Activated gamma-delta T cell (primary cell): Measurements from ENCODE around the gene MSMP.

ENCODE experiments used
- DNase-seq: peaks from one replicate; lab custom pipeline; 2025; lab: John Stamatoyannopoulos, UW

MSMP gene

DNA sequence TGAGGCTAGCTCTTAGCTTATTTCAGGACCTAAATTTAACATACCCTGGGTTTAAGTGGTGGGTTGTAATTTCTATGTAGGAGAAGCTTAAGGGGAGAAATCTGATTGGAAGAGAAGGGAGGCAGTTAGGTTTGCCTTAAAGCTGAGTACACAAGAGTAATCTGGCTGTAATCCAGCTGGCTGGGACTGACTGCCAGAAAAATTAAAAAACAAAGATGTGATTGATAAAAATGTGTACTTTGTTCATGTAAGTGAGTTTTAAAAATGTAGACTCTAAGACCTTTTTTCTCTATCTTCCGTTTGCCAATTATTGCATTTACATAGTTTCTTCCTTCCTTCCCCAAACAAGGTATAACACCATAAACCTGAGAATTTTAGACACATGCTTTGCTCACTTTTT is 17.5 kb upstream of the MSMP start:
- DNase-seq, result no peak

DNA sequence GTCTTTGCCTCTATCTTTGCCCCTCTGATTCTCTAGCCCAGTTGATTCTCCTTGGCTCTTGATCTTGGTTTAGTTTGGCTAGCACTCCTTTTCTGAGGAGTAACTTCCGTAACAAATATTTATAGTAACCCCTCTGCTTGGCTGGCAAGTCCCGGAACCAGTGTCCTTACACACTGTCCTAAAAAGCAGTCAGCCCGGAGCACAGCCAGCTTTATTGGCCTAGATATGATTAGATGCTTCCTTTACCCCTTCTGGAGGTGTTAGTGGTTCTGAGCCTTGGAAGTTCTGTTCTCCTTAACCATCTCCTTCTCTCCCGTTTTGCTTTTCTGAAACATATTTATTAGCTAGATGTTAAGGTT is 17.0 kb upstream of the MSMP start:
- no peak for DNase-seq

DNA sequence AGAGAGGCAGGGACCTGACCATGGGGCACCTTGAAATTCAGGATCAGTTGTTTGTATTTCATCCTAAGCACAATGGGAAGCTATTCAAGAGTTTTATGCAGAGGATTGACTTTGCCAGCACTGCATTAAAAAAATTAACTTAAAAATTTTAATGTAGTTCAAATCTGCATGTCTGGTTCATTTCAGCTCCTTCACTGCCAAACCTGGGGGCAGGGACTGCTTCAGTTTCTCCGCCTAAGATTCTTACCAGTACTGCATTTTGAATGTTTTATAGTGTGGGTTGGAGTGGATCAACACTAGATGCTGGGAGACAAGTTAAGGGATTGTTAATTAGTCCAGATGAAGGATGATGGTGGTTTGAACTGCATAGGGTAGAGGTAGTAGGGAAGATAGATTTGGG is 15.7 kb upstream of the MSMP start:
- DNase-seq, result no peak

DNA sequence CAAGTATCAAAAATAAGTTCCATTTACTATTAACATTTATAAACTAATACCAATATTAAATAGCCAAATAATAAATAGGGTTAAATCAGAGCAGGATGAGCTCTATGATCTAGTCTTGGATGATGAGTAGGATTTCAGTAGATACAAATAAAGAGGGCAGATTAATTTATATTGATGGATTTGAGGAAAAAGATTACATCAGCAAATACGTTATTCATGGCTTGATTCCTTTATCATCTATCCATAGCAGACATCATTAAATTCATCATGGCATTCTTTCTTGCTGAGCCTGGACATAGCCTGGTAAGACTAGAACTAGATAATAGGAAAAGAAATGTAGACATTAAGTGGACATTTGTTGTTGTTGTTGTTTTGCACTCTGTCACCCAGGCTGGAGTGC is 13.4 kb upstream of the MSMP start:
- DNase-seq, result no peak

DNA sequence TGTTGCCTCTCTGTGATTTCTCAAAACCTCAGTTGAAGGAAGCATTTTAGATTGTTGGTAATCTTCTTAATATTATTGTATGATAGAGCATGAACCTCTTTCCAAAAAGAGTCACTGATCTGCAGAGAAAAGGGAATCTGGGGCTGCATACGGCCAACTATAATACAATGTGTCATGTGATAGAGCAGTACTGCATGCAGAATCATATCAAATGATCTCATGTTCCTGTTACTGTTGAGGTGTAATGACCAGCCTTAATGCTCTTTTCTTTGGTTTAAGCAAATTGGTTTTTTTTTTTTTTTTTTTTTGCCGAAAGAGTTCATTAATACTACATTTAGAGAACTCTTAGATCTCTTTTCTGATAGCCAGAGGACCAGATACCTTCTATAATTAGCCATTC is 12.9 kb upstream of the MSMP start:
- no peak for DNase-seq

DNA sequence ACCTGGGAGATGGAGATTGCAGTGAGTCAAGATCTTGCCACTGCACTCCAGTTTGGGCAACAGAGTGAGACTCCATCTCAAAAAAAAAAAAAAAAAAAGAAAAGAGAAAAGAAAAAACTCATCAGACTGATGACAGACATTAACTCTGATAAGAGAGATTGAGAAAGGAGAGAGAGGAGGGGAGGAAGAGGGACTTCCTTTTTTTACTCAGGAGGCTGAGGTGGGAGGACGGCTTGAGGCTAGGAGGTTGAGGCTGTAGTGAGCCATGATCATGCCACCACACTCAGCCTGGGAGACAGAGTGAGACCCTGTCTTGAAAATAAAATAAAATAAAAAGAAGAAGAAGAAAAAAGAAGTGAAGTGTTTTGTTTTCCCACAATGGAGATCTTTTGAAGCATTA is 9.7 kb upstream of the MSMP start:
- no peak for DNase-seq

DNA sequence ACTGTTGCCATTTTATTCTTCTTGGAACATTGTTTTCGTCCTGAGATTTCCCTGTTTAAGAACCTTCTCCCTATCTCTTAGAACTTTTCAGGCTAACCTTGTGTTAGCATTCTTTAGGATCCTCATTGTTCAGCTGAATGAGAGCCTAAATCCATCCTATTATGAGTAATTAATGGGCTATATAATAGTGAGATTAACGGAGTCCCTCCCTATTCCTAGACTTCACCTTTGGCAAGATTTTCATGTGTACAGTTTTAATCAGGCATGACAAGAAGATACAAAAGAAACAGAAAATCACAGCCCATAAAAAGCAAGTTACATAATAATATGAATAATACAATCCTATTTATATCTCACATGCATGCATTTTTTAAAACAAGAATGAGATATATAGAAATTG is 9.1 kb upstream of the MSMP start:
- DNase-seq, result no peak

DNA sequence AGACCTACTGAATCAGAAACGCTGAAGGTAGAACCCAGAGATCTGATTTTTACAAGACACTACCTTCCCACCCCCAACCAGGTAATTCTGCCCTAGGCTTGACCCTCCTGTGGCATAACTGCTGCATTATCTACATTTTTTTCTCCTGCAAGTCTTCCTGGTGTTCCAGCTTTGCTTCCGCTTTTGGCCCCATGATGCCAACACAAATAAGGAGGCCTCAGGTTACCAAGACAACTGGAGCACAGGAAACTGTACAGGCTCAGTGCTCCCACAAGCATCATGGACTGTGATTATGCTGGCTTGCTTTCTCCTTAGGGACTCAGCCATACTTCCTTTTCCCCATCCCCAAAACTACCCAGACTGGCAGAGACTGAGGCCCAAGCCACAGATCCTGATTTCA is 6.6 kb upstream of the MSMP start:
- no peak for DNase-seq

DNA sequence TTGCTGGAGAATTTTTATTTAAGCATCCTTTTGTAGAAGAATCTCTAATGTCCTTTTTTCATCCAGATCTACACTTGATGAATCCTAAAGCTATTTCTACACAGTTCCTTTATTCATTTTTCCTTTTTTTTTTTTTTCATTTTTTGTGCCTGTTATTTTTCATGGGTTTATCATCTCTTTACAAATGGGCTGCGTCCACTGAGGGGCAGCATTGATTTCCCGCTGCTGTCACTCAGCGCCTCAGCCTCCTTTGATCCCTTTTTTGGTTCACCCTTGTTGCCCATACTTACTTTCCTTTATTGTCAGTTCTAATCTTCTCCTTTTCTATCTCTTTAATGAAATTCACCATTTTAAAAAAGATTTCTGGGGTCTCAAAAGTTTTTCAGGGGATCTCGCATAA is 5.7 kb upstream of the MSMP start:
- DNase-seq, result no peak

DNA sequence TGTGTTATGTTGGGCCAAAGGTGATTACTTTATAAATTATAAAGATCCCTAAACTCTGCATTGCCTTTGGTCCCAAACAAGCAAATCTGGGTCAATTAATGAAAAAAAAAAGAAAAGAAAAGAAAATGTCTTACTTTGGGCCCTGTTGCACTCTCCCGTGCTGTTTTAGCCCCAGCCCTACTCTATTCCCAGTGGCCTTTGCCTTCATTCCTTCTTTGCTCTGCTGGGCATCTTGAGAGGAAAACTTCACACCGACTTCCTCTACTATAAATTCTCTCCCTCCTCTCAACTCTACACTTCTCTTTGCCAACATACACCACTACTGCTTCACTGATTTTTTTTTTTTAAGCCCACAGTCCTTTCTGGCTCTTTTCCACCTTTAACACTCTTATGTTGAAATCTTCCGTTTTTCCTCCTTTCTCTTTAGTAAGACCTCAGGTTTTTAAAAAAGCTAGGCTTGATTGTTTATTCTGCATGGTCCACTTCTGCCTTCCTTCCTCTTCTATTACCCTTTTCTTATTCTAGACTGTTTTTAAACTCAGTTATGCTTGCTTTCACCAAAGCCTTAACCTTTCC is 4.5 kb upstream of the MSMP start:
- no peak for DNase-seq

DNA sequence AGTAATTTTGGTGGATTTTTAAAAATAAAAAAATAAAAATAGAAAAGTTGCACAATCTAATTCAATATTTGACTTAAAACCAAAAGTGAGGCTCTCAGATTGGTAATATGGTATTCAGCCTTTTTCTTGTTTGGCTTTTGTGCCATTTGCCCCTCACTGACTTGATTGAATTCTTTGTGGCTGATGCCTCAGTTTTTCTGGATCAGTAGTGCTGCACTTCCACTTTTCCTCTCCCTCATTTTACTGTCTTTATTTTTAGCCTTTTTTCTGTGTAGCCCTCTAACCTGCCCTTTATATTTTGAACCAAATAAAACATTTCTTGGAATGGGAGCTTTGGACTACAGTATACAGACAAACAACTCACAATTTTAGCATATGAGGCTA is 3.8 kb upstream of the MSMP start:
- DNase-seq, result no peak

DNA sequence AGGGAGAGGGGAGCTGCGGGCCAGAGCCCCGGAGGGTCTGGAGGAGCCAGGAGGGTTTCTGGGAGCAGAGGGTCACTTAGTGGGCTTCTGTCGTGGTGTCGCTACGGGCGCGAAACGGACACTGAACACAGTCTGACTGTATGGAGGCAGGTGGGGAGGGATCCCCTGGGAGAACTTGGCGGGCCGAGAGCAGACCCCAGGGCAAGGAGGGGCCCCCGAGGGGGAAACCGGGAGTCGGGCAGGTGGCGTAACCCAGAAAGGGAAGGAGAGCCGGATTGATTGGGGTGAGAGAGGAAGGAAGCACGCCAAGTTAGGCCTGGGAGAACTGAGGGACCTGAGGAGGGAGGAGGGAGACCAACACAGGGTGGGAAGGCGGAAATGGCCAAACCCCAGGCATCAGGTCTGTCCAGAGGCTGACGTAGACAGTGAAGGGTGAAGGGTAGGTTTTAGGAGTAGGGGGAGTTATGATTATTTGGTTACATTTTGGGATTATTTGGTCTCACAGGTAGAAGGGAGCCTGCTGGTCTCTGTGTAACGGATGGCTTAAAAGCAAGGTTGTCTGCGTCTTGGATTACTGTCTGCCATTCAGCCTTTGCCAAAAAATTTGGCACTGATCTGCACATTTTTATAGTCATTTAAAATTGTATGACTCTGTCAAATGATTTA is 3.3 kb upstream of the MSMP start:
- no peak for DNase-seq

DNA sequence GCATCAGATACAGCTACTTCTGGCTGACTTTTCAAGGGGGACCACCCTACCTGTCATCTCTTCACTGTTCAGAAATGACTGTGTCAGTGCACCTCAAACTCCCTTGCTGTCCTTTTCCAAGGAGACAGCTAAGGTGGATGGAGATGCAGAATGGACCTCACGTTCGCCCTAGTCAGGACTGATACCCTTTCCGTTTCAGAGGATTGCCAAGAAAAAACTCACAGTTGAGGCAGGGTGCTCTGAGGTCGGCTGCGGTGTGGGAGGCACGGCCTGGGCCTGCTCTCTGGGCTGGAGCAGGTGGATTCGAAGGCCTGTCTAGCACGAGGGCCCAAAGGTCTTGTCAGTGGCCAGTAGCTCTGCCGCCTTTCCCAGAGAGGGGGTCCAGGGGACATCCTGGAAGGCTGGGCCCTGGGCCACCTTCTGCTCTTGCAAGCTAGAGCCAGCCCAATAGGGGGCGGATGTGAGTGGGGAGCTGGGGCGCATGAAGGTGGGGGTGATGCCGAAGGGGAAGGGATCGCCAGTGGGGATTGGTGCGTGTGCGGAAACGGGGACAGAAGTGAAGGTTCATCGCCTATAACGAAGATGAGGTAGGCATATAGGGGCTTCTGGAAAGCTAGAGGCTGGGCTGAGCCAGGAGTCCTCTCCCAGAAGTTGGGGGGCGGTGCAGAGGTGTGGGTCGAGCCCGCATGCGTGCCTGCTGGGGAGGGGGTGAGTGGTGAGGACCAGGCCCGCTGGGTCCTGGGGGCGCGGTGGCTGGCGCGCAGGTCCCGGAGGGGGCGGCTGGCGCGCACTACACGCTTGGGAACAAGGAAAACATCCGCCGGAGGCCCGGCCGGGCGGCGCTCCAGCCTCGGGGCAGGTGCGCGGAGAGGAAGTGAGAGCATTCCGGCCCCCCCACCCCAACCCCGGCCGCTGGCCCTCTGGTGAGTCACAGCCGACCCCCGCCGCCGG is 2.5 kb upstream of the MSMP start:
- peak; percentile 31 for DNase-seq

DNA sequence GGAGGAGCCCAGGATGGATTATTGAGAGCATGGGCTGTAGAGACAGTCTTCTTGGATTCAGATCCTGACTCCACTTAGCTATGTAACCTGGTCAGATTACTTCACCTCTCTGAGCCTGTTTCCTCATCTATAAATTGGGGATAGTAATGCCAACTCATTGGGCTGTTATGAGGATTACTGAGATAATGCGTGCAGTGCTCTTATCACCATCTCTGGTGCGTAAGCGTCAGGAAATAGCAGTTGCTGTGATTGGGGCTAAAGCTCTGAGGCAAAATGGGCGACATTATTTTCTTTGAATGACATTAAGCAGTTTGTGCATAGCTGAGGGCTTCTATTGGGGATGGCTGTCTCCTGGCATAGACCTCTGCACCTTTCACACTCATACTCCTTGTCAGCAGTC is 995 bp upstream of the MSMP start:
- DNase-seq, result no peak

DNA sequence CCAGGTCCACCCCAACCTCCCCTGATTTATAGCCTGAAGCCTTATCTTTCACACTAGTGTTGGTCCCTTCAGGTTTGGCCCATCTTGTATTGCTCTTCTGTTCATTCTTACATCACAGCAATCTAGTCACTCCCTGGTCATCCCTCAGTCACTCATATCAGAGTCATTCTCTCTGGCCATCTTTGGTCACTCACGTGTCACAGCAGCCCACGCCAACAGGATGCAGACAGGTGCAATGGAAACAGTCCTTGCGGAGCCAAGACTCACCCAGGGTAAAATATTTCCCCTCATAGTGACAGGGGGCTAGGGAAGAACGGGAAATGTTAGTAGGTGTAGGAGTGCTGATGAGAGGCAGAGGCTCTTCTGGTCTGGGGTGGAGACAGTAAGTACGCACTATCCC is 610 bp downstream of the MSMP start:
- no peak for DNase-seq

DNA sequence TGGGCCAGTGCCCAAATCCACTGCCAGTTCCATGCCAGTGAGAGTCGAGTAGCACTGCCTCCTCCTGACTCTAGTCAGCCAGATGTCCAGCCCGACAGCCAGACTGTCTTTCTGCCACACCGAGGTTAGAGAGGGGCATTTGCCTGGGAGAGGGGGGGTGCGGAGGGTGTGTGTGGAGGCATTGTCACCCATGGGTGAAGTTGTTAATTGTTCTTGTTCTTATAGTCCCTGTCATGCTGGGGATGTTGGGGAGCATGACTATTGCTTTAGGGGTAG is 3.9 kb downstream of the MSMP start:
- no peak for DNase-seq

DNA sequence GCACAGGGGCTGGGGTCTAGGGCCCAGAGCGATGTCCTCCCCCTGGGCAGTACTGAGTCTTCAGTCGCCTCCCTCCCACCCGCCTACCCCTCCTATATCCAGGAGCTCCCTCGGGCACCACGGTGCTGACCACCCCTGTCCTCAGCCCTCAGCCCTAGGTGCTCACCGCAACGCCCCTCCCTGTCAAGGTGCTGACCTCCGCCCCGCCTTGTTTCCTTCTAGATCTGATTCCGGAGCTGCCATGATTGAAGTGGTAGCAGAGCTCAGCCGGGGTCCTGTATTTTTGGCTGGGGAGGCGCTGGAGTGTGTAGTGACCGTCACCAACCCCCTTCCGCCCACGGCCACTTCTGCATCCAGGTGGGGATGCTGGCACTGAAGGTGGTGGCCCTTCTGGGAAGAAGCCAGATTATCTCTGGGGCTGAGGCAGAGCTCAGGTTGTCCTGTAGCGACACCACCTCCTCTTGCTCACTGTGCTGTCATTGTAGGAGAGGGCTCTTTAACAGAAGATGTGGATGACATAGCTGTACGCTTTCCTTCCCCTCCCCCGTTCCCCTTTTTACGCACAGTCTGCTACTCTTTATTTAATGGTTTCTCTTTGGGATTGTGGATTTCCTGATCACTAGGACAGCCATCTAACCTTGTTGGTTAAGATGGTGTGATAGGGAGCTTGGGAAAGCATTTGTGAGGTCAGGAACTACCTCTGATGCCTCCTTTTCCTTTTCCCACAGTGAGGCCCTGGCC is 4.4 kb downstream of the MSMP start:
- DNase-seq, result no peak

DNA sequence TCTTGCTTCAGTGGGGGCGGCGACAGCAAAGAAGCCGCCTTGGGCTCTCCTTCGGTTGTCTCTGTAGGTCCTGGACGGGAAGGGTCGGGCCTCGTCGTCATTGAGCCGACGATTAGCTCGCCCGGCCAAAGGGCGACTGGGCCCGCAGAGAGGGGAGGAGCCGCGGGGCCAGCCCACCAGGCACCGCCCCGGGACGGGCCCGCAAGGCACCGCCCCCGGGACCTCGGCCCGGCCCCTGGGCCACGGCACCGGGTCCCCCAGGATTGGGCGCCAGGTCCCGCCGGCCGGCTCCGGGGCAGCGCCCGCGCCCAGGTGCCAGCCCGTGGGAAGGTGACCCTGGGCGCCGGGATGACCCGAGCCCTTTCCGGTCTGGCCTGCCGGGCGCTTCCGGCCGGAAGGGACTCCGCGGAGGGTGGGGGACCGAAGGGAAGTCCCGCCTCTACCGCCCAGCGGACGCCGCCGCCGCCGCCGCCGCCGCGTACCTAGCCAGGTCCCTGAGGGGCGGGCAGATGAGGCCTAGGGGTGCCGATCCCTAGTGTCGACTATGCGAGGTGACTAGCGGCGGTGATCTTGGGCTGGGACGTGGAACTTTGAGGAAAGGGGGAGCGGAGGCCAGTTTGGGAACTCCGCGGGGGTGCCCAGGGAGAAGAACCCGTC is 5.1 kb downstream of the MSMP start, which contains the start of the genes GBA2 and RGP1:
Gene GBA2, minus strand, starts transcription at position 371 of the 657 bp plus-strand sequence. CDS start 524 bp downstream, outside the sequence.
Gene RGP1, plus strand, starts transcription at position 430 of the 657 bp plus-strand sequence. CDS start 469 bp downstream, outside the sequence.
- DNase-seq, result peak; percentile 61

DNA sequence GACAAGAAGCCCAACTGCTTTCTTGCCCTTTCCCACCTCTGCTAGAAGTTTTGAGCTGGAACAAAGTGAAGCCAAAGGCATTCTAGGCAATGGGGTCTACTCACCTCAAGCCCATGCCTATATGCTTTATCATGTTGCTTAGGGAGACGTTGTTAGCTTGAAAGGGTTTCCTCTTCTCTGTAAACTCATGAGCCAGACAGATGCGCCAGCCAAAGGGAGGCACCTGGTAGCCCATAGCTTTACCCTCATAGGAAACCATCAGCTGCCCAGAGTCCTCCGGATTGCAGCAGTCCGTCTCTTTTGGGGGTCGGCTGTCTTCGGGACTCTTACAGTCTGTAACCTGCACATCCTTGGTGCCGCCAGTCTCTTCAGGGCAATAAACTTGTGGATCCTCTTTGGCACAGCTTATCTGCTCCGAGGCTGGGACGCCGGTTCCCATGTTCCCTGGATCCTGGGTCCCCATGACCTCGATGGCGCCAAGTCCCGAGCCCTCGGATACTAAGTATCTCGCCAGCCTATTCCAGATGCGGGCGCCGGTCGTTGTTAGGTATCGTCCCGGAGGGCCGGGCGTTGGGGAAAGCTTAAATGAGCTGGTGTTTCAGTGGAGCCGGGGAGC is 5.7 kb downstream of the MSMP start:
- DNase-seq, result no peak

DNA sequence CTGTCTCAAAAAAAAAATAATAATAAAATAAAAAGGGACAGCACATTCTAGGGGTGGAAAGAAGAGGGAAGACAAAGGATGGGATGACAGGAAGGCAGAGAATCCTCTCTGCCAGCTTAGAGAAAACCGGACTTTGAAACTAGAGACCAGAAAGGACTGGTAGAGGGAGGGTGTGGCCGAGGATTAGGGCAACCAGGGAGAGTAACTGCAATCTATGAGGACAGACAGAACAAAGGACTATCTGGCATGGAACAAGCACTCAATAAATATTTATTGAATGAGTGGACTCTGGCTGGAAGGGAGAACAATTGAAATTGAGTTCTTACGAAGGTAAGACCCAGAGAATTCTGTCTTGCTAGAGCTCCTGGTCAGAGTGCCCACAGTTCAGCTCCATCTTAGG is 7.5 kb downstream of the MSMP start:
- no peak for DNase-seq

DNA sequence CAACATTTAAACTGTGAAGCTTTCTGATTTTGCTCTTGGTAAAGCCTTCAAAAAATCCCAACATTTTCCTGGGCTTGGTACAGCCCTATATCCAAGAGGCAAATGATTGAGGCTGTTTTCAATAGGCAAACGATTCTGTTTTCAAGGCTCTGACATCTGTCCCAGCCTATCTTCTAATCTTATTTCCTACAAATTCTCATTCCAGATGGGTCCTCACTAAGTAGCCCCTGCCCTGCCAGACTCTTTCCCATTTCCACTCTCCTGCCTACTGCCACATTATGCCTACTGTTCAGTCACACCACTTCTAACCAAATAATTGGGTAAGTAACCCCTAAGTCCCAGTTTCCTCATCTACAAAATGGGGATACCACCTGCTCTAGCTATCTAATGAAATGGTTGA is 8.5 kb downstream of the MSMP start:
- DNase-seq, result no peak
